Fibroblast of skin of left quadriceps (primary cell): ENCODE measurements around the gene HS6ST3.

ENCODE experiments used
- DNase-seq, 2 experiments: peaks; one replicate each; pipeline ENCODE4 v3.0.0-alpha.2; 2013; ENCODE audit warnings: low read depth in 2 of 2

The HS6ST3 gene

GRCh38 chr13:96825653-96826052, 735.7 kb downstream of the HS6ST3 start:
- no peak for DNase-seq

GRCh38 chr13:96834626-96835025, 744.7 kb downstream of the HS6ST3 start:
- no peak for DNase-seq

- no peak for DNase-seq
Measured at GRCh38 chr13:96835546-96835945, 745.6 kb downstream of the HS6ST3 start.

- DNase-seq = no peak
Measured at GRCh38 chr13:96836733-96837132, 746.8 kb downstream of the HS6ST3 start.

- no peak for DNase-seq
Measured at GRCh38 chr13:96837809-96838208, 747.9 kb downstream of the HS6ST3 start.

GRCh38 chr13:96844195-96844594, 754.3 kb downstream of the HS6ST3 start:
- DNase-seq = no peak

- DNase-seq = no peak
Measured at GRCh38 chr13:96844616-96845015, 754.7 kb downstream of the HS6ST3 start.

GRCh38 chr13:96848286-96848685, 758.4 kb downstream of the HS6ST3 start:
- DNase-seq = no peak

- DNase-seq = no peak
Measured at GRCh38 chr13:96849091-96849490, 759.2 kb downstream of the HS6ST3 start.

- no peak for DNase-seq
Measured at GRCh38 chr13:96850538-96851145, 760.7 kb downstream of the HS6ST3 start.

GRCh38 chr13:96851856-96852445, 762.0 kb downstream of the HS6ST3 start:
- DNase-seq = no peak

GRCh38 chr13:96858133-96858826, 768.4 kb downstream of the HS6ST3 start:
- DNase-seq = no peak

GRCh38 chr13:96860882-96861281, 771.0 kb downstream of the HS6ST3 start:
- no peak for DNase-seq

- no peak for DNase-seq
Measured at GRCh38 chr13:96862093-96862492, 772.2 kb downstream of the HS6ST3 start.

- no peak for DNase-seq
Measured at GRCh38 chr13:96862999-96863398, 773.1 kb downstream of the HS6ST3 start.

GRCh38 chr13:96871469-96871868, 781.6 kb downstream of the HS6ST3 start:
- no peak for DNase-seq

GRCh38 chr13:96880419-96880818, 790.5 kb downstream of the HS6ST3 start:
- no peak for DNase-seq
